ENCODE measurements around the gene ARTN. TPM values are rescaled to one million over a fixed set of nuclear protein-coding genes. Genes with fewer than 3 reads are reported as not detected.
A peak's percentile ranks its signal among the peaks of the same experiment; 100 is the strongest.

Gene ARTN
- total and polyA plus RNA-seq, 9 of the 15 experiments (the other 6 are each of a cell fraction or from before 2014, with no cell fraction given), result 0.06 to 0.38 TPM; not detected in 7

GRCh38 chr1:43974443-43975248 lies 41.0 kb downstream of the ARTN start, which contains the start of gene ATP6V0B (continued):
- TF ChIP-seq ZNF280A (IDR thresholded peaks at IDR 0.05; ENCODE audit: low read depth, partially characterized antibody), result no peak
- TF ChIP-seq ZSCAN29 (IDR thresholded peaks at IDR 0.05), result no peak
- TF ChIP-seq MNT (conservative IDR thresholded peaks at IDR 0.05), result peak; percentile 97 to 99
- 0 out of 2 replicates have a peak, but pooled peaks have one; percentile 11 for TF ChIP-seq ZNF134 (CRISPR knock-in tag; conservative IDR thresholded peaks at IDR 0.05)
- peak; percentile 75 for TF ChIP-seq SMAD4 (CRISPR knock-in tag; conservative IDR thresholded peaks at IDR 0.05)
- TF ChIP-seq POLR2A (conservative IDR thresholded peaks at IDR 0.05), result peak; percentile 81
- TF ChIP-seq ZSCAN32 (CRISPR knock-in tag; IDR thresholded peaks at IDR 0.05), result no peak
- TF ChIP-seq MITF (IDR thresholded peaks at IDR 0.05), result peak; percentile 97
- no peak for TF ChIP-seq ZNF445 (CRISPR knock-in tag; IDR thresholded peaks at IDR 0.05; ENCODE audit: low read depth)
- TF ChIP-seq PRMT5 (CRISPR knock-in tag; IDR thresholded peaks at IDR 0.05), result no peak
- peak; percentile 95 for TF ChIP-seq POLR2G (IDR thresholded peaks at IDR 0.05; ENCODE audit: low read depth, low read length)
- TF ChIP-seq BMI1 (IDR thresholded peaks at IDR 0.05; ENCODE audit: low read length), result no peak
- peak; percentile 40 to 87 for TF ChIP-seq AFF1 (IDR thresholded peaks at IDR 0.05; ENCODE audit: low read depth in 1 of 2, partially characterized antibody in 2 of 2)
- no peak for TF ChIP-seq ZNF124 (CRISPR knock-in tag; IDR thresholded peaks at IDR 0.05)
- no peak for TF ChIP-seq SIRT6 (IDR thresholded peaks at IDR 0.05; ENCODE audit: low read depth, low read length)
- TF ChIP-seq CTCF (IDR thresholded peaks at IDR 0.05 in 2 of 3, conservative IDR thresholded peaks at IDR 0.05 in 1 of 3; ENCODE audit: insufficient read depth in 2 of 3, low read depth in 1 of 3, low read length in 3 of 3), result peak in 1 of 3 experiments; percentile 33; a peak in 2 of 6 replicates
- peak in 1 of 2 experiments; percentile 25; a peak in 1 of 4 replicates for TF ChIP-seq TEAD1 (CRISPR knock-in tag; IDR thresholded peaks at IDR 0.05)

All from K562 (cell line).